Esophagus squamous epithelium (tissue), 4 donors: ENCODE results near the gene SCAMP3.
"Not testable (repeated sequence)": the region's sequence is repeated elsewhere in the genome, so short reads cannot be mapped to it uniquely, and the experiment has no call there.

Source experiments
- POLR2A ChIP-seq, 4 donors: fragments of 450-650 bp; IDR thresholded peaks; one replicate each; pipeline ENCODE4 v1.6.1; 2017; ENCODE audit warnings: antibody characterized with exemption in 4 of 4, mild to moderate bottlenecking in 4 of 4, moderate library complexity in 3 of 4
- TF ChIP-seq, protein P1 (sequence below), 6 experiments: fragments of 450-650 bp in 4 of 6; fragments of 200-600 bp in 2 of 6; sonication (generic) in 2 of 6; IDR thresholded peaks; one replicate each; pipeline ENCODE4 v1.5.1; 2016 to 2019; ENCODE audit warnings: antibody characterized with exemption in 6 of 6, mild to moderate bottlenecking in 4 of 6, moderate library complexity in 4 of 6

DNA sequence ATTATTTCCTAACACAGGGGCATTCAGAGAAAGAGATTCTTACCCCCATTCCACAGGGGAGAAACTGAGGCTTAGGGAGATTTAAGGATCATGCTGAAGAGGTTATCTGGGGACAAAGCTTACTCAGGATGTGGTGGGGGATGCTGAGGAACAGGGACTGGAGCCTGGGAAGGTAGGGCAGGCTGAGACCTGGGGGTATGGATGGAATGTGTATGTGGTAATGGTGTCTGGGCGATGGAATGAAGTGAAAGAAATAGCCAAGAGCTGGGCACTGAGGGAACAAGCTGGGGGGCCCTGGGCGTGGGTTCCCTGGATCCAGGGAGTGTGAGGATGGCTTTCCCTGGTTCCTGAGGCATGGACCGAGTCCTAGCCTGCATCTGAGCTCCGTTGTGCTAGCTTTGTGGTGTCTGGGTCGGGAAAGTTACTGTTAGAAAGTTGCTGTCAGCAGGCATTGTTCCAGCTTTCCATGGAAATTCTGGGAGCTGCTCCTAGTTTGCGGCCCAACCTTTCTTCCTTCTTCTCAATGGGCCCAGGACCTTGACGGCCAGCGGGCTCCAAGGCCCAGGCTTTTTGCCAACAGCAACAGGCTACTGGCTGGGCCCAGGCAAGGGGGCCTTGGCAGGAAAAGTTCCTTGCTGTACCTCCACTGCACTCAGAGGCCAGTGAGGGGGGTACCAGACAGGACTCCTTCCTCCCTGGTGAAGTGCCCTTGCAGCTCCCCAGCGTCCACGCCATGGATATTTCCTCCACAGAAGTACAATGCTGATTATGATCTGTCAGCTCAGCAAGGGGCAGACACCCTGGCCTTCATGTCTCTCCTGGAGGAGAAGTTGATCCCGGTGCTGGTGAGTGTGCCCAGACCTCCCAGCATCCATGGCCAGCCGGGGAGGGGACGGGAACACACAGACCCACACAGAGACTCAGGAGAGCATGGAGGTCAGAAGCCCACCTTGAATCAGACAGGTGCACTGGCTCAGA lies 29.9 kb downstream of the SCAMP3 start:
- TF ChIP-seq, protein P1, sequence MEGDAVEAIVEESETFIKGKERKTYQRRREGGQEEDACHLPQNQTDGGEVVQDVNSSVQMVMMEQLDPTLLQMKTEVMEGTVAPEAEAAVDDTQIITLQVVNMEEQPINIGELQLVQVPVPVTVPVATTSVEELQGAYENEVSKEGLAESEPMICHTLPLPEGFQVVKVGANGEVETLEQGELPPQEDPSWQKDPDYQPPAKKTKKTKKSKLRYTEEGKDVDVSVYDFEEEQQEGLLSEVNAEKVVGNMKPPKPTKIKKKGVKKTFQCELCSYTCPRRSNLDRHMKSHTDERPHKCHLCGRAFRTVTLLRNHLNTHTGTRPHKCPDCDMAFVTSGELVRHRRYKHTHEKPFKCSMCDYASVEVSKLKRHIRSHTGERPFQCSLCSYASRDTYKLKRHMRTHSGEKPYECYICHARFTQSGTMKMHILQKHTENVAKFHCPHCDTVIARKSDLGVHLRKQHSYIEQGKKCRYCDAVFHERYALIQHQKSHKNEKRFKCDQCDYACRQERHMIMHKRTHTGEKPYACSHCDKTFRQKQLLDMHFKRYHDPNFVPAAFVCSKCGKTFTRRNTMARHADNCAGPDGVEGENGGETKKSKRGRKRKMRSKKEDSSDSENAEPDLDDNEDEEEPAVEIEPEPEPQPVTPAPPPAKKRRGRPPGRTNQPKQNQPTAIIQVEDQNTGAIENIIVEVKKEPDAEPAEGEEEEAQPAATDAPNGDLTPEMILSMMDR (IDR thresholded peaks at IDR 0.05) = not testable (repeated sequence)
- not testable (repeated sequence) for TF ChIP-seq POLR2A (IDR thresholded peaks at IDR 0.05)
